ENCODE results near the gene JAZF1.

DNA sequence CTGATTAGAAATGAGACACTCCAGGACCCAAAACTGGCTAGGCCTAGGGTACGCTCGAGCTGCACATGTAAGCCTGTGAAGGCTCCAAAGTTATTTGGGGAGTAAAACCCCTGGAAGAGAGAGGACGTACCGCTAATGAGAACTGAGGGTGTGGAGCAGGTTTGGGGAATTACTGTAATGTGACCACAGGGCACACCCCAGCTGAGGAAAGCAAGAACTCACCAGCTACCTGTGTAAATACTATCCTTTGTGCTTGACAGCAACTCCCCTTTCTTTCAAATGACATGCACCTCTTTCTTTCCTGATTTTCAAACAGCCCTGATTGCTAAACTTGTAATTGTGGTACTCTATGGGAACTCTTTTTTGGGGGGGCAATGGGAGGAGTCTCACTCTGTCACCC, 147.2 kb downstream of the JAZF1 start:
- TF ChIP-seq CTCF (IDR thresholded peaks at IDR 0.05; ENCODE audit: insufficient read depth, low read length, poor library complexity, severe bottlenecking) (no peak), EZH2phosphoT487 (conservative IDR thresholded peaks at IDR 0.05; ENCODE audit: low read length) (no peak)

All from SU-DHL-6 (cell line).